ENCODE measurements around the gene TTL. TPM values are rescaled to one million over a fixed set of nuclear protein-coding genes. Genes with fewer than 3 reads are reported as not detected.

Gene TTL
- total and polyA plus RNA-seq, 2 of the 13 experiments (the other 11 are each of a cell fraction or from before 2014, with no cell fraction given) = 19.0 to 59.8 TPM

DNA sequence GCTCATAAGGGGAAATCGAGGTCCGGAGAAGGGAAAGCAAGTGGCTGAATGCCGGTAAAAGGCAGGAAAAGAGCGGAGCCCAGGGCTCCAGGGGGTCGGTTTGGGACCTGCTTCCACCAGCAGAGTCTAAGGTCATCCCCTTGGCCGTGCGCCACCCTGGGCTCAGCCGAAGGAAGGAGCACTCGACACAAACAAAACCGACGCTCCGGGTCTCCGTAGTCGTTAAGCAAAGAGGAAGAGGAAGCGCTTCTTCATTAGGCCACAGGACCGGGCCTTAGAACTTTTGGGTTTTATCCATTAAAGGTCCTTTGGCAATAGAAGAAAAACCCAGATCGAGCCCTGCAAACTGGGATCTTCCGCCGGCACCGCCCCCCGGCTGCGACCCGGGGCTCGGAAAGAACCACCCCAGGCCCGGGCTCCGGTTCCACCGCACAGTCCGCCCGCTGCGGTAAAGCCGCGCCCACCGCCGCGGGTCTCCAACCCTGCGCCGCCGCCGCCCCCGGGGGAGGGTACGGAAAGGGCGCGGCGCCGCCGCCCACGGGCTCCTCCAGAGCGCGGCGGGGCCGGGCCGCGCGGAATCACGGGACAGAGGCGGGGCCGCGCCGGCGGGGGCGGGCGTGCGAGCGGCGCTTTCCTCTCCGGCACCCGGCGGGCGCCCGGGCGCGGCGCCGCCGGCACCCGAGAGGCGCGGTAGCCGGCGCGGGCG lies at the start of gene TTL (continued):
- TF ChIP-seq GFI1 (CRISPR knock-in tag; IDR thresholded peaks at IDR 0.05; ENCODE audit: borderline replicate concordance) (0 out of 2 replicates have a peak, but pooled peaks have one; percentile 19), SRSF4 (IDR thresholded peaks at IDR 0.05; ENCODE audit: low read depth, low read length, poor library complexity, severe bottlenecking) (no peak), ZBTB3 (CRISPR knock-in tag; IDR thresholded peaks at IDR 0.05; ENCODE audit: borderline replicate concordance, low read depth) (peak; percentile 63; the same call in 1 of the 2 replicates), TOE1 (CRISPR knock-in tag; IDR thresholded peaks at IDR 0.05) (no peak), ZNF788 (CRISPR knock-in tag; IDR thresholded peaks at IDR 0.05; ENCODE audit: borderline replicate concordance) (no peak), TGIF2 (CRISPR knock-in tag; IDR thresholded peaks at IDR 0.05) (0 out of 2 replicates have a peak, but pooled peaks have one; percentile 12), ZNF670 (CRISPR knock-in tag; IDR thresholded peaks at IDR 0.05; ENCODE audit: borderline replicate concordance) (no peak), ZNF687 (CRISPR knock-in tag; IDR thresholded peaks at IDR 0.05) (peak; percentile 0; the same call in 1 of the 2 replicates), POLR2A (IDR thresholded peaks at IDR 0.05; ENCODE audit: insufficient read depth in 1 of 2, low read depth in 2 of 2, low read length in 2 of 2) (peak in 1 of 2 experiments; percentile 63; a peak in 2 of 4 replicates), ADNP (CRISPR knock-in tag; IDR thresholded peaks at IDR 0.05) (no peak), MTF1 (CRISPR knock-in tag; IDR thresholded peaks at IDR 0.05) (0 out of 2 replicates have a peak, but pooled peaks have one; percentile 48), MXI1 (IDR thresholded peaks at IDR 0.05; ENCODE audit: borderline replicate concordance, low read depth, low read length) (peak; percentile 56; the same call in 1 of the 3 replicates), ZNF556 (CRISPR knock-in tag; IDR thresholded peaks at IDR 0.05; ENCODE audit: borderline replicate concordance) (0 out of 2 replicates have a peak, but pooled peaks have one; percentile 7), CBX1 (IDR thresholded peaks at IDR 0.05; ENCODE audit: low read depth) (no peak)
- TF ChIP-seq, protein P1, sequence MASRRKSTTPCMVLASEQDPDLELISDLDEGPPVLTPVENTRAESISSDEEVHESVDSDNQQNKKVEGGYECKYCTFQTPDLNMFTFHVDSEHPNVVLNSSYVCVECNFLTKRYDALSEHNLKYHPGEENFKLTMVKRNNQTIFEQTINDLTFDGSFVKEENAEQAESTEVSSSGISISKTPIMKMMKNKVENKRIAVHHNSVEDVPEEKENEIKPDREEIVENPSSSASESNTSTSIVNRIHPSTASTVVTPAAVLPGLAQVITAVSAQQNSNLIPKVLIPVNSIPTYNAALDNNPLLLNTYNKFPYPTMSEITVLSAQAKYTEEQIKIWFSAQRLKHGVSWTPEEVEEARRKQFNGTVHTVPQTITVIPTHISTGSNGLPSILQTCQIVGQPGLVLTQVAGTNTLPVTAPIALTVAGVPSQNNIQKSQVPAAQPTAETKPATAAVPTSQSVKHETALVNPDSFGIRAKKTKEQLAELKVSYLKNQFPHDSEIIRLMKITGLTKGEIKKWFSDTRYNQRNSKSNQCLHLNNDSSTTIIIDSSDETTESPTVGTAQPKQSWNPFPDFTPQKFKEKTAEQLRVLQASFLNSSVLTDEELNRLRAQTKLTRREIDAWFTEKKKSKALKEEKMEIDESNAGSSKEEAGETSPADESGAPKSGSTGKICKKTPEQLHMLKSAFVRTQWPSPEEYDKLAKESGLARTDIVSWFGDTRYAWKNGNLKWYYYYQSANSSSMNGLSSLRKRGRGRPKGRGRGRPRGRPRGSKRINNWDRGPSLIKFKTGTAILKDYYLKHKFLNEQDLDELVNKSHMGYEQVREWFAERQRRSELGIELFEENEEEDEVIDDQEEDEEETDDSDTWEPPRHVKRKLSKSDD (CRISPR knock-in tag; IDR thresholded peaks at IDR 0.05; ENCODE audit: low read depth) = no peak
- TF ChIP-seq, protein P2, sequence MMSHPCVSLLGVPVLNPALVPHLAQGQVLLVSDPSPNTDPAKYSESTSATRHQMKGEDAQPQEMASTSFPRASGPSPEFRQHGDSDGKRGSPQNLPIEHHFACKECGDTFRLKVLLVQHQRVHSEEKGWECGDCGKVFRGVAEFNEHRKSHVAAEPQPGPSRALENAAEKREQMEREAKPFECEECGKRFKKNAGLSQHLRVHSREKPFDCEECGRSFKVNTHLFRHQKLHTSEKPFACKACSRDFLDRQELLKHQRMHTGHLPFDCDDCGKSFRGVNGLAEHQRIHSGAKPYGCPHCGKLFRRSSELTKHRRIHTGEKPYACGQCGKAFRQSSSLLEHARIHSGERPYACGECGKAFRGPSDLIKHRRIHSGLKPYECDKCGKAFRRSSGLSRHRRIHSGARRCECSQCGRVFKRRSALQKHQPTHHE (CRISPR knock-in tag; IDR thresholded peaks at IDR 0.05; ENCODE audit: borderline replicate concordance) = peak; percentile 16; the same call in 1 of the 2 replicates
- TF ChIP-seq, protein P3, sequence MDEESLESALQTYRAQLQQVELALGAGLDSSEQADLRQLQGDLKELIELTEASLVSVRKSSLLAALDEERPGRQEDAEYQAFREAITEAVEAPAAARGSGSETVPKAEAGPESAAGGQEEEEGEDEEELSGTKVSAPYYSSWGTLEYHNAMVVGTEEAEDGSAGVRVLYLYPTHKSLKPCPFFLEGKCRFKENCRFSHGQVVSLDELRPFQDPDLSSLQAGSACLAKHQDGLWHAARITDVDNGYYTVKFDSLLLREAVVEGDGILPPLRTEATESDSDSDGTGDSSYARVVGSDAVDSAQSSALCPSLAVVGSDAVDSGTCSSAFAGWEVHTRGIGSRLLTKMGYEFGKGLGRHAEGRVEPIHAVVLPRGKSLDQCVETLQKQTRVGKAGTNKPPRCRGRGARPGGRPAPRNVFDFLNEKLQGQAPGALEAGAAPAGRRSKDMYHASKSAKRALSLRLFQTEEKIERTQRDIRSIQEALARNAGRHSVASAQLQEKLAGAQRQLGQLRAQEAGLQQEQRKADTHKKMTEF (CRISPR knock-in tag; IDR thresholded peaks at IDR 0.05) = peak; percentile 31; the same call in 1 of the 2 replicates
